Astrocyte (in vitro differentiated cells and primary cell): ENCODE measurements around the gene SLC35A2. TPM values are rescaled to one million over a fixed set of nuclear protein-coding genes. Genes with fewer than 3 reads are reported as not detected.
A peak's percentile ranks its signal among the peaks of the same experiment; 100 is the strongest.

Experiments used
- DNase-seq: peaks from one replicate; pipeline ENCODE4 v3.0.0-alpha.2; 2010; ENCODE audit warnings: low read depth
- FAIRE-seq: peaks from 2 replicates; lab custom pipeline; 2011; peaks lifted over from hg19 to GRCh38; lab: Jason Lieb, UNC
- H2AFZ ChIP-seq: 2 replicates; pipeline ENCODE4 v1.6.0; 2012; ENCODE audit warnings: low read depth, low read length, inconsistent platforms
- H3K27ac ChIP-seq: 2 replicates; pipeline ENCODE4 v1.5.1; 2011; ENCODE audit warnings: low read depth, low read length, inconsistent platforms
- H3K27me3 ChIP-seq: 2 replicates; pipeline ENCODE4 v1.6.0; 2011; ENCODE audit warnings: low read length, inconsistent platforms; ENCODE audit not compliant: insufficient read depth
- H3K36me3 ChIP-seq: 2 replicates; pipeline ENCODE4 v1.5.1; 2011; ENCODE audit warnings: low read length, inconsistent platforms; ENCODE audit not compliant: insufficient read depth
- H3K4me1 ChIP-seq: 2 replicates; pipeline ENCODE4 v1.5.1; 2011; ENCODE audit warnings: low read length, inconsistent platforms; ENCODE audit not compliant: insufficient read depth
- H3K4me2 ChIP-seq: 2 replicates; pipeline ENCODE4 v1.6.0; 2012; ENCODE audit warnings: low read length, inconsistent platforms
- H3K4me3 ChIP-seq: 2 replicates; pipeline ENCODE4 v1.5.1; 2011; ENCODE audit warnings: low read depth, mild to moderate bottlenecking, low read length, inconsistent platforms; ENCODE audit not compliant: insufficient read depth
- H3K79me2 ChIP-seq: 2 replicates; pipeline ENCODE4 v1.6.0; 2012; ENCODE audit warnings: mild to moderate bottlenecking, low read length, inconsistent platforms; ENCODE audit not compliant: insufficient read depth
- H3K9ac ChIP-seq: 2 replicates; pipeline ENCODE4 v1.6.0; 2012; ENCODE audit warnings: mild to moderate bottlenecking, low read length, inconsistent platforms
- H3K9me3 ChIP-seq: 2 replicates; pipeline ENCODE4 v1.5.1; 2012; ENCODE audit warnings: low read depth, mild to moderate bottlenecking, low read length, inconsistent platforms; ENCODE audit not compliant: insufficient read depth
- H4K20me1 ChIP-seq: 2 replicates; pipeline ENCODE4 v1.6.0; 2012; ENCODE audit warnings: low read length, inconsistent platforms; ENCODE audit not compliant: insufficient read depth
- H3K27ac Mint-ChIP-seq: one replicate; pipeline ENCODE4 v1.8.0; 2021; ENCODE audit warnings: mild to moderate bottlenecking, mixed read lengths; ENCODE audit not compliant: unreplicated experiment
- H3K27me3 Mint-ChIP-seq: one replicate; pipeline ENCODE4 v1.8.0; 2021; ENCODE audit warnings: low read depth, mixed read lengths; ENCODE audit not compliant: unreplicated experiment
- H3K36me3 Mint-ChIP-seq: one replicate; pipeline ENCODE4 v1.8.0; 2021; ENCODE audit warnings: low read depth, mixed read lengths; ENCODE audit not compliant: unreplicated experiment
- H3K4me1 Mint-ChIP-seq: one replicate; pipeline ENCODE4 v1.8.0; 2021; ENCODE audit warnings: low read depth, mixed read lengths; ENCODE audit not compliant: unreplicated experiment
- H3K4me3 Mint-ChIP-seq: one replicate; pipeline ENCODE4 v1.8.0; 2021; ENCODE audit warnings: mild to moderate bottlenecking, moderate library complexity, mixed read lengths; ENCODE audit not compliant: unreplicated experiment
- H3K9me3 Mint-ChIP-seq: one replicate; pipeline ENCODE4 v1.8.0; 2021; ENCODE audit warnings: mild to moderate bottlenecking, mixed read lengths; ENCODE audit not compliant: unreplicated experiment
- EZH2 ChIP-seq: IDR thresholded peaks from 2 replicates; pipeline ENCODE4 v1.6.1; 2012; ENCODE audit warnings: mild to moderate bottlenecking, low read length, inconsistent platforms; ENCODE audit not compliant: insufficient read depth
- total RNA-seq: library from RNA; stranded (reverse); gene quantifications from 2 replicates; pipeline ENCODE4 v1.2.1, GENCODE V29; 2021
- TF ChIP-seq, protein P1 (sequence below): IDR thresholded peaks from 2 replicates; pipeline ENCODE4 v1.5.1; 2011; ENCODE audit warnings: low read depth, mild to moderate bottlenecking, inconsistent platforms, low read length, moderate library complexity; ENCODE audit not compliant: insufficient read depth

SLC35A2 gene
- total RNA-seq, 1 donor from 2014 or later, result 54.3 TPM

DNA sequence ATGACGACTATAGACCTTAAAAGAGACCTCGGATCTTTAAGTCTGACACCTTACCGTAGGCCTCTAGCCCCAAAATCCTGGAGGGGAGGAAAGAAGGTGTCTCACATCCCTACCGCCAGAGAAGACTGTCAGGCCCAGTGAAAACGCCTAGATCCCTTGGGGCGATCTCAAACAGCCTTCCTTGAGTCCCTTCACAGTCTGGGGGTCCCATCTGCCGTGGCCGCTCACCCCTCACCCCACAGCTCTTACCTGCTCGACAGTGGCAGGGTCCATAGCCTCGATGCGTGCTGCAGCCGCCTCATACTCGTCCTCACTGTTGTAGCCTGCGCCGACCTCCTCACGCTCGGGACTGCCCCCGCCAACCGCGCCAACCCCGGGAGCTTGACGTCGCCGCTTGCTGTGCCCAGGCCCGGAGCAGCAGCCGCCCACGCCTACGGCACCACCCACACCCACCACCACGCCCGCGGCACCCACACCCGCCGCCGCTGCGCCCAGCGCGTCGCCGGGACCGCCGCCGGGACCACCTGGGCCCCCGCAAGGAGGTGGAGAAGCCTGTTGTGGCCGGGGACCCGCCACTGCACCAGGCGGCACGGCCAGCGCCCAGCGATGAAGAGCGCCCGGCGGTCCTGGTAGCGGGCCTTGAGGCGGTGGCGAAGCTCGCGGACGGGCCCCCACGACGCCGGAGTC lies 45.4 kb upstream of the SLC35A2 start:
- Mint-ChIP-seq H3K9me3 (no peaks in the 10 kb centered on the region), H3K27ac (peak overlapping the region; percentile 87), H3K4me3 (peak overlapping the region; percentile 90), H3K36me3 (peaks cover 2% of the 10 kb centered on the region), H3K27me3 (no peaks in the 10 kb centered on the region), H3K4me1 (peaks cover 12% of the 10 kb centered on the region)
- peak overlapping the region; percentile 83 for H3K4me3 ChIP-seq
- peaks cover 53% of the 10 kb centered on the region for H3K79me2 ChIP-seq
- no peak for DNase-seq
- H3K4me1 ChIP-seq, result peaks cover 11% of the 10 kb centered on the region
- no peaks in the 10 kb centered on the region for H3K9me3 ChIP-seq
- peak overlapping the region; percentile 100 for H3K27ac ChIP-seq
- H3K27me3 ChIP-seq, result no peaks in the 10 kb centered on the region
- TF ChIP-seq EZH2, result no peak
- TF ChIP-seq, protein P1, sequence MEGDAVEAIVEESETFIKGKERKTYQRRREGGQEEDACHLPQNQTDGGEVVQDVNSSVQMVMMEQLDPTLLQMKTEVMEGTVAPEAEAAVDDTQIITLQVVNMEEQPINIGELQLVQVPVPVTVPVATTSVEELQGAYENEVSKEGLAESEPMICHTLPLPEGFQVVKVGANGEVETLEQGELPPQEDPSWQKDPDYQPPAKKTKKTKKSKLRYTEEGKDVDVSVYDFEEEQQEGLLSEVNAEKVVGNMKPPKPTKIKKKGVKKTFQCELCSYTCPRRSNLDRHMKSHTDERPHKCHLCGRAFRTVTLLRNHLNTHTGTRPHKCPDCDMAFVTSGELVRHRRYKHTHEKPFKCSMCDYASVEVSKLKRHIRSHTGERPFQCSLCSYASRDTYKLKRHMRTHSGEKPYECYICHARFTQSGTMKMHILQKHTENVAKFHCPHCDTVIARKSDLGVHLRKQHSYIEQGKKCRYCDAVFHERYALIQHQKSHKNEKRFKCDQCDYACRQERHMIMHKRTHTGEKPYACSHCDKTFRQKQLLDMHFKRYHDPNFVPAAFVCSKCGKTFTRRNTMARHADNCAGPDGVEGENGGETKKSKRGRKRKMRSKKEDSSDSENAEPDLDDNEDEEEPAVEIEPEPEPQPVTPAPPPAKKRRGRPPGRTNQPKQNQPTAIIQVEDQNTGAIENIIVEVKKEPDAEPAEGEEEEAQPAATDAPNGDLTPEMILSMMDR, result no peak
- no peak for FAIRE-seq
- peak overlapping the region; percentile 89 for H3K4me2 ChIP-seq
- peaks cover 44% of the 10 kb centered on the region for H4K20me1 ChIP-seq
- H2AFZ ChIP-seq, result no peak overlapping the region
- H3K36me3 ChIP-seq, result peaks cover 5% of the 10 kb centered on the region
- peak overlapping the region; percentile 99 for H3K9ac ChIP-seq

GRCh38 chrX:48948589-48948988 lies 37.1 kb upstream of the SLC35A2 start:
- no peaks in the 10 kb centered on the region for H3K9me3 ChIP-seq
- H3K4me1 ChIP-seq, result no peaks in the 10 kb centered on the region
- H3K27ac ChIP-seq, result no peak overlapping the region
- peaks cover 71% of the 10 kb centered on the region for H3K79me2 ChIP-seq
- no peak overlapping the region for H3K9ac ChIP-seq
- peaks cover 4% of the 10 kb centered on the region for H3K36me3 Mint-ChIP-seq
- peaks cover 54% of the 10 kb centered on the region for H4K20me1 ChIP-seq
- no peaks in the 10 kb centered on the region for H3K27me3 Mint-ChIP-seq
- H3K27ac Mint-ChIP-seq, result no peak overlapping the region
- no peaks in the 10 kb centered on the region for H3K9me3 Mint-ChIP-seq
- H3K27me3 ChIP-seq, result no peaks in the 10 kb centered on the region
- FAIRE-seq (no peak), DNase-seq (no peak)
- no peaks in the 10 kb centered on the region for H3K36me3 ChIP-seq
- H3K4me1 Mint-ChIP-seq, result peaks cover 6% of the 10 kb centered on the region
- TF ChIP-seq, protein P1, result no peak
- H3K4me3 Mint-ChIP-seq, result no peak overlapping the region
- H3K4me2 ChIP-seq, result no peak overlapping the region
- H2AFZ ChIP-seq, result no peak overlapping the region
- no peak overlapping the region for H3K4me3 ChIP-seq
